Mesendoderm (in vitro differentiated cells): ENCODE data around the gene SORCS2.

Experiments used
- DNase-seq: peaks from one replicate; pipeline ENCODE4 v3.0.0; 2013
- H2AK5ac ChIP-seq: 2 replicates; pipeline ENCODE4 v1.6.1; 2013; ENCODE audit warnings: low read length, inconsistent platforms
- H2BK120ac ChIP-seq: 2 replicates; pipeline ENCODE4 v1.6.1; 2013; ENCODE audit warnings: low read depth, mild to moderate bottlenecking, low read length, moderate library complexity, mixed read lengths
- H2BK15ac ChIP-seq: replicated peaks from 2 replicates; pipeline ENCODE4 v1.6.1; 2013; ENCODE audit warnings: low read depth, mild to moderate bottlenecking, moderate library complexity
- H2BK5ac ChIP-seq: 2 replicates; pipeline ENCODE4 v1.6.1; 2013; ENCODE audit warnings: low read length, inconsistent platforms
- H3K18ac ChIP-seq: 2 replicates; pipeline ENCODE4 v1.6.1; 2013; ENCODE audit warnings: mild to moderate bottlenecking, low read length, mixed read lengths
- H3K23ac ChIP-seq: one replicate; pipeline ENCODE4 v1.6.1; 2013; ENCODE audit warnings: low read length
- H3K27ac ChIP-seq: 2 replicates; pipeline ENCODE4 v1.5.1; 2013; ENCODE audit warnings: low read depth, mild to moderate bottlenecking, inconsistent platforms, low read length, moderate library complexity
- H3K27me3 ChIP-seq: 2 replicates; pipeline ENCODE4 v1.6.1; 2013; ENCODE audit warnings: low read length, control low read depth, mild to moderate bottlenecking, inconsistent platforms; ENCODE audit not compliant: insufficient read depth, poor library complexity
- H3K36me3 ChIP-seq: 2 replicates; pipeline ENCODE4 v1.6.1; 2013; ENCODE audit warnings: low read length, inconsistent platforms; ENCODE audit not compliant: control insufficient read depth, insufficient read depth
- H3K4ac ChIP-seq: one replicate; pipeline ENCODE4 v1.6.1; 2013; ENCODE audit warnings: low read depth, mild to moderate bottlenecking, low read length, moderate library complexity
- H3K4me1 ChIP-seq: 2 replicates; pipeline ENCODE4 v1.6.1; 2013; ENCODE audit warnings: low read depth, low read length, inconsistent platforms; ENCODE audit not compliant: control insufficient read depth
- H3K4me2 ChIP-seq: 2 replicates; pipeline ENCODE4 v1.6.1; 2013; ENCODE audit warnings: low read length
- H3K4me3 ChIP-seq: 2 replicates; pipeline ENCODE4 v1.5.1; 2013; ENCODE audit warnings: mild to moderate bottlenecking, low read length
- H3K56ac ChIP-seq: one replicate; pipeline ENCODE4 v1.6.1; 2013; ENCODE audit warnings: low read length
- H3K79me1 ChIP-seq: 2 replicates; pipeline ENCODE4 v1.6.1; 2013; ENCODE audit warnings: low read length, inconsistent platforms
- H3K79me2 ChIP-seq: 2 replicates; pipeline ENCODE4 v1.6.1; 2013; ENCODE audit warnings: mild to moderate bottlenecking, low read length; ENCODE audit not compliant: control insufficient read depth, insufficient read depth
- H3K9ac ChIP-seq: 2 replicates; pipeline ENCODE4 v1.6.1; 2013; ENCODE audit warnings: low read length, inconsistent platforms
- H4K5ac ChIP-seq: one replicate; pipeline ENCODE4 v1.6.1; 2013; ENCODE audit warnings: low read length
- H4K8ac ChIP-seq: one replicate; pipeline ENCODE4 v1.6.1; 2013; ENCODE audit warnings: low read depth, mild to moderate bottlenecking, control low read depth, low read length, moderate library complexity
- WGBS: extraction: QIAGEN DNeasy Blood & Tissue Kit; methylation state at CpG from one replicate; pipeline ENCODE4 v1.1.7; 2013; ENCODE audit warnings: low lambda C conversion rate, missing lambda C conversion rate; ENCODE audit not compliant: insufficient coverage; ENCODE audit errors: extremely low coverage; 5-methylcytosine and 5-hydroxymethylcytosine counted together

Gene SORCS2

DNA sequence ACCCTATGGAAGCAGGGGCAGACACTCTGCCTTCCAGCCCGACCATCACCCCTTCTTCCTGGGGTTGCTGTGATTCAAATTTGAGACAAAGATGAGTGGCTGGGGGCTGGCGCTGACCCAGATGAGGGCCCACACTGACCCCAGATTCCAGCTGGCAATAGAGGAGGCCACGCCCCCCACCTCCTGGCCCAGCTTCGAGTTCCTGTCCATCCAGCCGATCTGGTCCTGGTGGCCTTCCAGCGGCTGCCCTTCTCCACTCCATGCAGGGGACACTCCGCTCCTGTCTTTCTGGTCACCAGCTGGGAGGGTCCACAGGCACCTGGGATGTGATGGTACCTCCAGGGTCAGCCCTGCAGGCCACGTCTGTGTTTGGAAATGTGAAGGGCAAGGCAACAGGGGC is 340.9 kb downstream of the SORCS2 start:
- Histone ChIP-seq H3K4me2 (no peak overlapping the region), H4K5ac (no peak overlapping the region), H3K27me3 (no peaks in the 10 kb centered on the region), H2BK5ac (no peak overlapping the region), H3K79me2 (no peaks in the 10 kb centered on the region), H3K27ac (no peak overlapping the region), H3K4me3 (no peak overlapping the region), H3K9ac (no peak overlapping the region), H3K18ac (no peak overlapping the region), H3K4ac (no peak overlapping the region), H2BK120ac (no peak overlapping the region), H3K56ac (no peak overlapping the region), H3K36me3 (no peaks in the 10 kb centered on the region), H3K4me1 (peaks cover 7% of the 10 kb centered on the region), H3K79me1 (no peaks in the 10 kb centered on the region), H2BK15ac (no peak overlapping the region), H2AK5ac (no peak overlapping the region), H3K23ac (no peak overlapping the region), H4K8ac (no peak overlapping the region)
- DNase-seq, result no peak
- no CpG with 5 or more reads among the region's 8 CpGs for WGBS

GRCh38 chr4:7535094-7535493 is 342.8 kb downstream of the SORCS2 start:
- Histone ChIP-seq H4K8ac (no peak overlapping the region), H3K79me1 (no peaks in the 10 kb centered on the region)

GRCh38 chr4:7535619-7536018 is 343.3 kb downstream of the SORCS2 start:
- Histone ChIP-seq H3K23ac (no peak overlapping the region), H3K79me1 (no peaks in the 10 kb centered on the region), H2BK120ac (no peak overlapping the region), H3K36me3 (no peaks in the 10 kb centered on the region), H3K27me3 (no peaks in the 10 kb centered on the region), H3K18ac (no peak overlapping the region), H2AK5ac (no peak overlapping the region), H3K4me2 (no peak overlapping the region), H2BK15ac (no peak overlapping the region), H3K27ac (no peak overlapping the region), H3K4me1 (peaks cover 2% of the 10 kb centered on the region), H3K79me2 (no peaks in the 10 kb centered on the region), H3K9ac (no peak overlapping the region), H4K8ac (no peak overlapping the region), H3K56ac (no peak overlapping the region), H2BK5ac (no peak overlapping the region), H3K4me3 (no peak overlapping the region), H3K4ac (no peak overlapping the region), H4K5ac (no peak overlapping the region)
- no peak for DNase-seq
- WGBS, result no CpG with 5 or more reads among the region's 11 CpGs

More at GRCh38 chr4:7535094-7535493, 342.8 kb downstream of the SORCS2 start:
- H3K27ac ChIP-seq, result no peak overlapping the region
- H3K4me3 ChIP-seq, result no peak overlapping the region
- no peak overlapping the region for H3K4me2 ChIP-seq
- WGBS, result no CpG with 5 or more reads among the region's 10 CpGs
- no peak overlapping the region for H2BK15ac ChIP-seq
- H3K27me3 ChIP-seq, result no peaks in the 10 kb centered on the region
- no peak overlapping the region for H3K56ac ChIP-seq
- no peak overlapping the region for H2BK5ac ChIP-seq
- H2BK120ac ChIP-seq, result no peak overlapping the region
- no peak overlapping the region for H3K18ac ChIP-seq
- peaks cover 4% of the 10 kb centered on the region for H3K4me1 ChIP-seq
- no peak overlapping the region for H3K4ac ChIP-seq
- H3K36me3 ChIP-seq, result no peaks in the 10 kb centered on the region
- H3K23ac ChIP-seq, result no peak overlapping the region
- H2AK5ac ChIP-seq, result no peak overlapping the region
- no peak overlapping the region for H4K5ac ChIP-seq
- no peak for DNase-seq
- H3K79me2 ChIP-seq, result no peaks in the 10 kb centered on the region
- H3K9ac ChIP-seq, result no peak overlapping the region

DNA sequence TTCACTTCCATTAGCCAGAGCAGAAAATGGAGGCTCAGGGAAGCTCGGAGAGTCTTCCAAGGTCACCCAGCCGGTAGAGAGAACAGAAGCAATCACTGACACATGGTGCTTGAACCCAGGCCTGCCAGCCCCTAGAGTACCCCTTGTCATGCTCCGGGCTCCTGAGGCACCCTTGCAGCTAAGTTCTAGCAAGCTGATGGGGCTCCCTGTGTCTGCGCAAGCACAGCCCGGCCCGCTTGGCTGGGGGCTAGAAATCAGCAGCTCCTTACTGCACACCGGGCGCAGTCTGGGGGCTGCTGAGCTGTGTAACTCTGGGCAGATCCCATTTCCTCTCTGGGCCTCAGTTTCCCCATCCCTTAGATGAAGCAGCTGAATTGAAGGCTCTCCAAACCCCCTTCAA is 344.5 kb downstream of the SORCS2 start:
- WGBS, result no CpG with 5 or more reads among the region's 8 CpGs
- no peak overlapping the region for H3K4me2 ChIP-seq
- H3K4ac ChIP-seq, result no peak overlapping the region
- H4K5ac ChIP-seq, result no peak overlapping the region
- no peaks in the 10 kb centered on the region for H3K79me1 ChIP-seq
- no peak overlapping the region for H4K8ac ChIP-seq
- H3K9ac ChIP-seq, result no peak overlapping the region
- no peak overlapping the region for H3K56ac ChIP-seq
- no peak overlapping the region for H2AK5ac ChIP-seq
- no peaks in the 10 kb centered on the region for H3K4me1 ChIP-seq
- no peaks in the 10 kb centered on the region for H3K79me2 ChIP-seq
- H3K36me3 ChIP-seq, result no peaks in the 10 kb centered on the region
- H2BK15ac ChIP-seq, result no peak overlapping the region
- no peak overlapping the region for H3K18ac ChIP-seq
- no peaks in the 10 kb centered on the region for H3K27me3 ChIP-seq
- H3K23ac ChIP-seq, result no peak overlapping the region
- no peak overlapping the region for H3K4me3 ChIP-seq
- no peak overlapping the region for H2BK5ac ChIP-seq
- H2BK120ac ChIP-seq, result no peak overlapping the region
- no peak for DNase-seq
- H3K27ac ChIP-seq, result no peak overlapping the region

DNA sequence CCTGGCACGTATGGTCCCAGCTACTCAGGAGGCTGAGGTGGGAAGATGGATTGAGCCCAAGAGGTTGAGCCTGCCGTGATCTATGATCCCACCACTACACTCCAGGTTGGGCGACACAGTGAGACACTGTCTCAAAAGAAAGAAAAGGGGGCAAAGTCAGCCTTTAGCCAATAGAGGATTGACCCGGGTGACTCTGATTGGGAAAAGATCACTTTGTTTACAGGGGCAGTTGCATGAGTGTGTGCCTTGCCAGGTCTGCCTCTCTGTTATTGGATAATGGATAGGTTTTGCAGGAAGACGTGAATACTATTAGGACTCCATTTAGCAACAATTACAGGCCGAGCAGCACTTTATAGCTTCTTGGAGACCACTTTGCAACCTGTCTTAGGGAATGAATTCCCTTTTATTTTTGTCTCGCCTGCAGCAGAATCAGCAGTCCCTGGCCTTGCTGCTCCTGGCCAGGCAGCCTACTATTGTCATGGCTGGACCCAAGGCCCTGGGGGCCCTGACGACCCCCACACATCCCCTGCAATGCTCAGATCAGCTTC is 345.6 kb downstream of the SORCS2 start:
- no peak overlapping the region for H3K23ac ChIP-seq
- no peak for DNase-seq
- H3K27ac ChIP-seq, result no peak overlapping the region
- no peak overlapping the region for H2BK120ac ChIP-seq
- H2BK15ac ChIP-seq, result no peak overlapping the region
- H2AK5ac ChIP-seq, result no peak overlapping the region
- H3K27me3 ChIP-seq, result no peaks in the 10 kb centered on the region
- H3K36me3 ChIP-seq, result no peaks in the 10 kb centered on the region
- no peaks in the 10 kb centered on the region for H3K79me1 ChIP-seq
- no peak overlapping the region for H3K9ac ChIP-seq
- no CpG with 5 or more reads among the region's 8 CpGs for WGBS
- H2BK5ac ChIP-seq, result no peak overlapping the region
- no peak overlapping the region for H4K5ac ChIP-seq
- no peak overlapping the region for H3K18ac ChIP-seq
- H3K4me3 ChIP-seq, result no peak overlapping the region
- H4K8ac ChIP-seq, result no peak overlapping the region
- no peak overlapping the region for H3K4ac ChIP-seq
- H3K79me2 ChIP-seq, result no peaks in the 10 kb centered on the region
- H3K56ac ChIP-seq, result no peak overlapping the region
- H3K4me1 ChIP-seq, result no peaks in the 10 kb centered on the region
- H3K4me2 ChIP-seq, result no peak overlapping the region

GRCh38 chr4:7538518-7538917 is 346.2 kb downstream of the SORCS2 start:
- H3K27me3 ChIP-seq, result no peaks in the 10 kb centered on the region
- no peaks in the 10 kb centered on the region for H3K79me1 ChIP-seq
- H3K18ac ChIP-seq, result no peak overlapping the region
- H3K23ac ChIP-seq, result no peak overlapping the region
- H3K56ac ChIP-seq, result no peak overlapping the region
- H2BK120ac ChIP-seq, result no peak overlapping the region
- H4K5ac ChIP-seq, result no peak overlapping the region
- no CpG with 5 or more reads among the region's 8 CpGs for WGBS
- no peak overlapping the region for H2BK5ac ChIP-seq
- H2BK15ac ChIP-seq, result no peak overlapping the region
- no peak overlapping the region for H3K4ac ChIP-seq
- H2AK5ac ChIP-seq, result no peak overlapping the region
- H3K4me2 ChIP-seq, result no peak overlapping the region
- H3K4me3 ChIP-seq, result no peak overlapping the region
- H3K36me3 ChIP-seq, result no peaks in the 10 kb centered on the region
- no peak overlapping the region for H4K8ac ChIP-seq
- H3K27ac ChIP-seq, result no peak overlapping the region
- H3K9ac ChIP-seq, result no peak overlapping the region
- no peaks in the 10 kb centered on the region for H3K79me2 ChIP-seq
- DNase-seq, result no peak
- H3K4me1 ChIP-seq, result no peaks in the 10 kb centered on the region
